Keratinocyte (primary cell): ENCODE measurements around the gene SLC4A5.

Experiments used
- CTCF ChIP-seq, 3 experiments: IDR thresholded peaks in 1 of 3; conservative IDR thresholded peaks in 1 of 3; optimal IDR thresholded peaks in 1 of 3; 2 replicates in 2 of 3; 3 replicates in 1 of 3; pipeline versions ENCODE3 to v1.5.1; 2011; ENCODE audit warnings: low read length in 3 of 3, mild to moderate bottlenecking in 3 of 3, moderate library complexity in 2 of 3, control low read depth in 1 of 3, inconsistent platforms in 1 of 3; ENCODE audit not compliant: insufficient read depth in 2 of 3; ENCODE audit errors: extremely low read depth in 1 of 3
- EZH2 ChIP-seq: IDR thresholded peaks from one replicate; pipeline ENCODE4 v1.6.1; 2012; ENCODE audit warnings: inconsistent platforms, mild to moderate bottlenecking, low read length, moderate library complexity

- TF ChIP-seq CTCF (optimal IDR thresholded peaks at IDR 0.05 in 1 of 3, IDR thresholded peaks at IDR 0.05 in 1 of 3, conservative IDR thresholded peaks at IDR 0.05 in 1 of 3; ENCODE audit: extremely low read depth in 1 of 3, insufficient read depth in 2 of 3, low read length in 3 of 3) (no peak), EZH2 (no peak)
Observed at GRCh38 chr2:74347742-74348141, 4.5 kb upstream of the SLC4A5 start.
